H1 (cell line): ENCODE results near the gene THBS4. TPM values are rescaled to one million over a fixed set of nuclear protein-coding genes. Genes with fewer than 3 reads are reported as not detected.

Experiments used
- CTCF ChIA-PET: fragments of 300-600 bp; sonication (Branson Sonifier 250); formaldehyde crosslinking; loops from one replicate; lab custom pipeline; 2021; ENCODE audit not compliant: partially characterized antibody; lab: Charles Lee
- POLR2A ChIA-PET: fragments of 300-600 bp; sonication (Branson Sonifier 250); formaldehyde crosslinking; loops from one replicate; lab custom pipeline; 2021; ENCODE audit warnings: inconsistent platforms; ENCODE audit not compliant: partially characterized antibody; lab: Charles Lee
- DNase-seq, 2 experiments: peaks; one replicate each; pipeline versions ENCODE4 v3.0.0 to v3.0.0-alpha.2; 2010 to 2022; ENCODE audit warnings: low spot score in 2 of 2, low read depth in 1 of 2, mixed read lengths in 1 of 2
- FAIRE-seq: peaks from 2 replicates; lab custom pipeline; 2011; peaks lifted over from hg19 to GRCh38; lab: Jason Lieb, UNC
- H2AFZ ChIP-seq: 2 replicates; pipeline ENCODE4 v1.8.1; 2012; ENCODE audit warnings: low read length, inconsistent platforms
- H2AK5ac ChIP-seq: 2 replicates; pipeline ENCODE4 v1.6.1; 2013; ENCODE audit warnings: low read depth, low read length
- H2BK120ac ChIP-seq: replicated peaks from 2 replicates; pipeline ENCODE3; 2013; ENCODE audit warnings: low read depth, low read length, inconsistent platforms
- H2BK12ac ChIP-seq: 2 replicates; pipeline ENCODE4 v1.6.1; 2013; ENCODE audit warnings: low read depth, low read length
- H2BK15ac ChIP-seq: 2 replicates; pipeline ENCODE4 v1.6.1; 2013; ENCODE audit warnings: low read length
- H2BK20ac ChIP-seq: 2 replicates; pipeline ENCODE4 v1.6.1; 2013; ENCODE audit warnings: low read length
- H2BK5ac ChIP-seq: 2 replicates; pipeline ENCODE4 v1.6.1; 2013; ENCODE audit warnings: low read depth, low read length
- H3K14ac ChIP-seq: 2 replicates; pipeline ENCODE4 v1.6.1; 2013; ENCODE audit warnings: inconsistent platforms; ENCODE audit not compliant: insufficient read length
- H3K18ac ChIP-seq: 2 replicates; pipeline ENCODE4 v1.6.1; 2013; ENCODE audit warnings: low read length; ENCODE audit errors: extremely low read depth
- H3K23ac ChIP-seq: 2 replicates; pipeline ENCODE4 v1.6.1; 2013; ENCODE audit warnings: inconsistent platforms; ENCODE audit not compliant: insufficient read length
- H3K23me2 ChIP-seq: 2 replicates; pipeline ENCODE4 v1.6.1; 2013; ENCODE audit warnings: low read depth, low read length
- H3K27ac ChIP-seq: 2 replicates; pipeline ENCODE4 v1.6.1; 2011; ENCODE audit warnings: low read depth, low read length, inconsistent platforms
- H3K27me3 ChIP-seq, 4 experiments: replicated peaks in 1 of 4; 1 replicate in 1 of 4; 2 replicates in 3 of 4; pipeline versions ENCODE4 v1.6.1 to v1.8.1; 2011 to 2013; ENCODE audit warnings: low read length in 3 of 4, mild to moderate bottlenecking in 3 of 4, inconsistent platforms in 2 of 4, mixed read lengths in 2 of 4, moderate library complexity in 1 of 4; ENCODE audit not compliant: control insufficient read depth in 3 of 4, insufficient read depth in 3 of 4; ENCODE audit errors: extremely low read depth in 1 of 4
- H3K36me3 ChIP-seq, 4 experiments: 2 replicates each; pipeline versions ENCODE4 v1.6.1 to v1.8.1; 2011 to 2013; ENCODE audit warnings: mild to moderate bottlenecking in 4 of 4, low read length in 3 of 4, moderate library complexity in 2 of 4, control low read depth in 1 of 4, inconsistent platforms in 1 of 4; ENCODE audit not compliant: insufficient read depth in 4 of 4, control insufficient read depth in 2 of 4
- H3K4ac ChIP-seq: replicated peaks from 2 replicates; pipeline ENCODE3; 2013; ENCODE audit warnings: low read length, low read depth, mixed read lengths, inconsistent platforms; ENCODE audit not compliant: insufficient read length
- H3K4me1 ChIP-seq, 4 experiments: replicated peaks in 1 of 4; 1 replicate in 1 of 4; 2 replicates in 3 of 4; pipeline versions ENCODE4 v1.6.1 to v1.8.1; 2011 to 2013; ENCODE audit warnings: low read length in 3 of 4, inconsistent platforms in 2 of 4, mixed read lengths in 1 of 4; ENCODE audit not compliant: insufficient read depth in 4 of 4, control insufficient read depth in 3 of 4
- H3K4me2 ChIP-seq, 2 experiments: 2 replicates each; pipeline versions ENCODE4 v1.6.1 to v1.8.1; 2011 to 2013; ENCODE audit warnings: low read depth in 2 of 2, low read length in 2 of 2, control low read depth in 1 of 2, inconsistent platforms in 1 of 2, mild to moderate bottlenecking in 1 of 2; ENCODE audit not compliant: insufficient read depth in 1 of 2
- H3K4me3 ChIP-seq, 4 experiments: fragments of 200-600, 300-600 bp in 1 of 4; sonication (generic), shearing (Covaris generic), sonication (Bioruptor Twin) in 1 of 4; 2 replicates each; pipeline versions ENCODE4 v1.5.1 to v1.8.1; 2011 to 2016; ENCODE audit warnings: low read length in 4 of 4, low read depth in 3 of 4, control low read depth in 2 of 4, inconsistent platforms in 2 of 4, mild to moderate bottlenecking in 2 of 4, mixed read lengths in 1 of 4, moderate library complexity in 1 of 4; ENCODE audit not compliant: insufficient read depth in 2 of 4; ENCODE audit errors: extremely low read depth in 1 of 4
- H3K56ac ChIP-seq: replicated peaks from 2 replicates; pipeline ENCODE3; 2013; ENCODE audit warnings: low read depth, mild to moderate bottlenecking, mixed read lengths, low read length, inconsistent platforms; ENCODE audit not compliant: insufficient read length
- H3K79me1 ChIP-seq: 2 replicates; pipeline ENCODE4 v1.6.1; 2013; ENCODE audit warnings: low read depth, low read length, control low read depth
- H3K79me2 ChIP-seq, 2 experiments: 2 replicates each; pipeline versions ENCODE4 v1.6.1 to v1.8.1; 2012 to 2013; ENCODE audit warnings: low read length in 2 of 2, mild to moderate bottlenecking in 2 of 2, inconsistent platforms in 1 of 2; ENCODE audit not compliant: insufficient read depth in 2 of 2, control insufficient read depth in 1 of 2
- H3K9ac ChIP-seq, 4 experiments: replicated peaks in 1 of 4; 1 replicate in 1 of 4; 2 replicates in 3 of 4; pipeline versions ENCODE4 v1.6.1 to v1.8.1; 2011 to 2013; ENCODE audit warnings: low read depth in 3 of 4, low read length in 3 of 4, control low read depth in 2 of 4, mild to moderate bottlenecking in 2 of 4, moderate library complexity in 2 of 4, inconsistent platforms in 1 of 4; ENCODE audit errors: extremely low read depth in 1 of 4
- H3K9me3 ChIP-seq, 2 experiments: 2 replicates each; pipeline versions ENCODE4 v1.6.1 to v1.8.1; 2012 to 2013; ENCODE audit warnings: mild to moderate bottlenecking in 2 of 2, moderate library complexity in 2 of 2, control low read depth in 1 of 2, inconsistent platforms in 1 of 2, low read depth in 1 of 2, low read length in 1 of 2, mixed read lengths in 1 of 2; ENCODE audit not compliant: insufficient read depth in 2 of 2
- H4K20me1 ChIP-seq, 2 experiments: replicated peaks in 1 of 2; 2 replicates each; pipeline versions ENCODE3 to v1.8.1; 2011 to 2013; ENCODE audit warnings: inconsistent platforms in 2 of 2, low read length in 2 of 2, mild to moderate bottlenecking in 1 of 2; ENCODE audit not compliant: insufficient read depth in 2 of 2, control insufficient read depth in 1 of 2
- H4K5ac ChIP-seq: 2 replicates; pipeline ENCODE4 v1.6.1; 2013; ENCODE audit warnings: low read length, low read depth, mixed read lengths, inconsistent platforms; ENCODE audit not compliant: insufficient read length
- H4K8ac ChIP-seq: 2 replicates; pipeline ENCODE4 v1.8.0; 2013; ENCODE audit warnings: mild to moderate bottlenecking, moderate library complexity, low read length, inconsistent platforms; ENCODE audit not compliant: insufficient read depth; ENCODE audit errors: extremely low read depth
- H4K91ac ChIP-seq: replicated peaks from 2 replicates; pipeline ENCODE3; 2013; ENCODE audit warnings: low read length, mixed read lengths, inconsistent platforms; ENCODE audit not compliant: insufficient read length
- ATF3 ChIP-seq: IDR thresholded peaks from 2 replicates; pipeline ENCODE4 v1.6.1; 2011; ENCODE audit warnings: low read depth, mild to moderate bottlenecking, low read length; ENCODE audit not compliant: insufficient read depth
- BCL11A ChIP-seq, 2 experiments: IDR thresholded peaks; one replicate each; pipeline ENCODE4 v1.6.1; 2011; ENCODE audit warnings: low read depth in 2 of 2, low read length in 2 of 2, mild to moderate bottlenecking in 2 of 2
- E2F6 ChIP-seq: IDR thresholded peaks from 2 replicates; pipeline ENCODE4 v1.6.1; 2012; ENCODE audit warnings: inconsistent platforms
- FOSL1 ChIP-seq: IDR thresholded peaks from 2 replicates; pipeline ENCODE4 v1.6.1; 2011; ENCODE audit warnings: mild to moderate bottlenecking, low read depth, low read length, moderate library complexity; ENCODE audit not compliant: insufficient read depth
- GABPA ChIP-seq: IDR thresholded peaks from 2 replicates; pipeline ENCODE4 v1.6.1; 2011; ENCODE audit warnings: mild to moderate bottlenecking, low read length, moderate library complexity, borderline replicate concordance; ENCODE audit not compliant: insufficient read depth
- JUN ChIP-seq: IDR thresholded peaks from 2 replicates; pipeline ENCODE4 v1.6.1; 2011; ENCODE audit warnings: low read depth, mild to moderate bottlenecking, improper control_type of control experiment, low read length
- MAFK ChIP-seq: IDR thresholded peaks from 2 replicates; pipeline ENCODE4 v1.6.1; 2012; ENCODE audit warnings: low read depth, mild to moderate bottlenecking, improper control_type of control experiment, low read length
- MAX ChIP-seq: IDR thresholded peaks from 2 replicates; pipeline ENCODE4 v1.6.1; 2012; ENCODE audit warnings: inconsistent platforms
- RAD21 ChIP-seq, 2 experiments: IDR thresholded peaks in 1 of 2; conservative IDR thresholded peaks in 1 of 2; 2 replicates each; pipeline ENCODE4 v1.6.1; 2011; ENCODE audit warnings: low read depth in 2 of 2, low read length in 2 of 2, improper control_type of control experiment in 1 of 2, inconsistent platforms in 1 of 2, mild to moderate bottlenecking in 1 of 2, moderate library complexity in 1 of 2
- SAP30 ChIP-seq: fragments of 300-600 bp; sonication (generic); IDR thresholded peaks from 2 replicates; pipeline ENCODE4 v1.7.1; 2012; ENCODE audit warnings: low read length, moderate library complexity, mild to moderate bottlenecking, inconsistent platforms; ENCODE audit not compliant: insufficient read depth, insufficient replicate concordance
- SP2 ChIP-seq: IDR thresholded peaks from 2 replicates; pipeline ENCODE4 v1.6.1; 2012; ENCODE audit warnings: mild to moderate bottlenecking, low read length, inconsistent platforms
- SP4 ChIP-seq: IDR thresholded peaks from 2 replicates; pipeline ENCODE4 v1.6.1; 2012; ENCODE audit warnings: low read length, inconsistent platforms
- TAF1 ChIP-seq: IDR thresholded peaks from 2 replicates; pipeline ENCODE4 v1.6.1; 2011; ENCODE audit warnings: mild to moderate bottlenecking, low read depth, low read length
- WGBS, 2 experiments: shearing (Covaris generic) in 1 of 2; methylation state at CpG; one replicate each; pipeline versions ENCODE4 v1.1.6 to v1.1.7; 2013 to 2015; ENCODE audit warnings: low lambda C conversion rate in 2 of 2, mixed read lengths in 2 of 2, inconsistent platforms in 1 of 2, low coverage in 1 of 2, missing lambda C conversion rate in 1 of 2; ENCODE audit not compliant: insufficient replicate concordance in 2 of 2, insufficient coverage in 1 of 2, insufficient read length in 1 of 2; ENCODE audit errors: extremely low coverage in 1 of 2, missing lambda C conversion rate in 1 of 2; 5-methylcytosine and 5-hydroxymethylcytosine counted together
- polyA plus RNA-seq, 7 experiments: library from polyadenylated mRNA; depleted of rRNA in 3 of 7; stranded (reverse) in 5 of 7; unstranded in 2 of 7; fragments of >200 nt in 5 of 7; fragments of 200-250 nt in 2 of 7; gene quantifications; 1 replicate in 5 of 7; 2 replicates in 1 of 7; 4 replicates in 1 of 7; pipeline versions ENCODE4 v1.2.1 to v1.2.3, GENCODE V29; 2011 to 2013; ENCODE audit warnings: missing spikeins in 2 of 7, mixed read lengths in 2 of 7
- total RNA-seq: library from RNA; stranded (reverse); fragmentation: NEBNext Ultra II Directional; extraction: Animal tissue kit (Norgen Biotek cat#: 25700); gene quantifications from 2 replicates; pipeline ENCODE4 v1.2.1, GENCODE V29; 2021

The THBS4 gene
- total and polyA plus RNA-seq, 2 of the 8 experiments (the other 6 are each of a cell fraction or from before 2014, with no cell fraction given) = 12.8 to 25.4 TPM

- Histone ChIP-seq H3K36me3 (no peaks in the 10 kb centered on the region; a peak in 1 of 8 replicates), H3K79me2 (no peaks in the 10 kb centered on the region), H3K27me3 (no peaks in the 10 kb centered on the region), H2BK5ac (no peak overlapping the region), H3K9ac (no peak overlapping the region), H2BK120ac (no peak overlapping the region), H3K27ac (no peak overlapping the region), H3K79me1 (no peaks in the 10 kb centered on the region), H2AK5ac (no peak overlapping the region), H3K23me2 (no peaks in the 10 kb centered on the region), H2BK12ac (no peak overlapping the region), H4K91ac (no peak overlapping the region), H4K8ac (no peak overlapping the region), H3K4me3 (no peak overlapping the region), H2BK20ac (no peak overlapping the region), H3K4me2 (no peak overlapping the region), H3K4me1 (no peaks in the 10 kb centered on the region; a peak in 1 of 7 replicates), H3K9me3 (no peaks in the 10 kb centered on the region; a peak in 1 of 4 replicates), H4K20me1 (no peaks in the 10 kb centered on the region), H3K4ac (no peak overlapping the region), H2BK15ac (no peak overlapping the region), H4K5ac (no peak overlapping the region), H3K23ac (no peak overlapping the region), H3K56ac (no peak overlapping the region), H2AFZ (no peak overlapping the region), H3K18ac (no peak overlapping the region), H3K14ac (no peak overlapping the region)
- DNase-seq (no peak), FAIRE-seq (no peak)
- WGBS, 2 experiments = 92% methylated on average over 2 of the region's 2 CpGs; no CpG with 5 or more reads in 1 of the 2 experiments
- ChIA-PET CTCF (interaction anchor here (0.9 to 2.1 kb wide), 3 partner anchors 12 to 17 kb away, joined by 3 to 8 read pairs (median 5); no protein-coding TSS in a partner anchor), POLR2A (no interaction called here)
- no peak for TF ChIP-seq SP2
- TF ChIP-seq FOSL1 = no peak
- no peak for TF ChIP-seq SAP30
- no peak for TF ChIP-seq TAF1
- TF ChIP-seq SP4 = no peak
- no peak for TF ChIP-seq MAX
- TF ChIP-seq E2F6 = no peak
- no peak for TF ChIP-seq RAD21 (IDR thresholded peaks at IDR 0.05 in 1 of 2, conservative IDR thresholded peaks at IDR 0.05 in 1 of 2; ENCODE audit: low read depth in 2 of 2, low read length in 2 of 2)
- no peak for TF ChIP-seq ATF3
- no peak for TF ChIP-seq BCL11A (IDR thresholded peaks at IDR 0.05; ENCODE audit: low read depth in 2 of 2, low read length in 2 of 2)
- no peak for TF ChIP-seq MAFK
- no peak for TF ChIP-seq JUN
- no peak for TF ChIP-seq GABPA
Measured at GRCh38 chr5:80067016-80067415, 31.9 kb downstream of the THBS4 start.
